Measurements from ENCODE around the gene TNS2. TPM values are rescaled to one million over a fixed set of nuclear protein-coding genes. Genes with fewer than 3 reads are reported as not detected.

TNS2 gene
- total and polyA plus RNA-seq, 2 of the 13 experiments (the other 11 are each of a cell fraction or from before 2014, with no cell fraction given) = 8.9 to 20.4 TPM

GRCh38 chr12:53062011-53062961 lies 12.4 kb downstream of the TNS2 start:
- in situ Hi-C loops (cut with HindIII; ENCODE audit: extremely low pct_ligation_motif_present, low pct_unique_long_range_greater_than_20kb) (loop anchor here (5.0 kb wide), 2 partner anchors 40 to 130 kb away; partner anchors contain the start of gene SOAT2), intact Hi-C loops (cut with micrococcal nuclease; ENCODE audit: unreplicated experiment) (no loop called here)
- ChIA-PET POLR2A (interaction anchor here (0.7 to 3.4 kb wide), 10 partner anchors 9 to 233 kb away, joined by 3 to 50 read pairs (median 6); partner anchors contain the start of genes CSAD, EIF4B, PFDN5 and SOAT2), CTCF (ENCODE audit: low intra/inter-chr PET ratio, low total read pairs) (no interaction called here)
- no TSS peak for BruUV-seq (replicated peaks)
- Histone ChIP-seq H3K9me3 (ENCODE audit: low read length) (no peaks in the 10 kb centered on the region), H3K4me1 (ENCODE audit: insufficient read depth, low read length) (peaks cover 35% of the 10 kb centered on the region), H3K4me3 (replicated peaks in 1 of 3; ENCODE audit: insufficient read depth in 1 of 3, low read depth in 2 of 3, low read length in 3 of 3) (peak overlapping the region in 1 of 3 experiments; percentile 18; a peak in 1 of 6 replicates), H3K9ac (ENCODE audit: insufficient read depth, low read depth, low read length) (no peak overlapping the region), H4K20me1 (ENCODE audit: insufficient read depth, low read length) (no peaks in the 10 kb centered on the region), H3K27me3 (ENCODE audit: control insufficient read depth in 1 of 2, insufficient read depth in 2 of 2, low read length in 2 of 2) (no peaks in the 10 kb centered on the region), H2AFZ (ENCODE audit: low read length) (no peak overlapping the region), H3K4me2 (ENCODE audit: low read depth, low read length) (peak overlapping the region; percentile 53), H3K36me3 (replicated peaks in 1 of 2; ENCODE audit: control insufficient read depth in 1 of 2, insufficient read depth in 2 of 2, low read length in 2 of 2) (peaks cover 0 to 18% of the 10 kb centered on the region in 2 experiments; a peak in 2 of 5 replicates), H3K79me2 (ENCODE audit: insufficient read depth, low read length) (no peaks in the 10 kb centered on the region), H3K27ac (ENCODE audit: extremely low read length, insufficient read depth, low read length) (peak overlapping the region; percentile 61)
- ATAC-seq (no peak), DNase-seq (ENCODE audit: low spot score) (no peak), FAIRE-seq (no peak)
- 92% methylated on average over 20 of the region's 20 CpGs for WGBS (ENCODE audit: low lambda C conversion rate)
- no peak for TF ChIP-seq TAF15 (IDR thresholded peaks at IDR 0.05; ENCODE audit: low read depth, low read length, poor library complexity, severe bottlenecking)
- TF ChIP-seq AGO2 (optimal IDR thresholded peaks at IDR 0.05; ENCODE audit: low read depth, low read length) = peak; percentile 25
- 0 out of 4 replicates have a peak, but pooled peaks of 1 of the 2 experiments have one; percentile 4 for TF ChIP-seq POLR2A (IDR thresholded peaks at IDR 0.05; ENCODE audit: insufficient read depth in 1 of 2, low read depth in 2 of 2, low read length in 2 of 2)
- TF ChIP-seq RBM39 (IDR thresholded peaks at IDR 0.05; ENCODE audit: low read depth, low read length, poor library complexity, severe bottlenecking) = peak; percentile 10
- TF ChIP-seq ZNF709 (CRISPR knock-in tag; IDR thresholded peaks at IDR 0.05) = no peak
- no peak for TF ChIP-seq ZBTB21 (CRISPR knock-in tag; IDR thresholded peaks at IDR 0.05)
- TF ChIP-seq ZNF263 (CRISPR knock-in tag; IDR thresholded peaks at IDR 0.05) = peak; percentile 65
- TF ChIP-seq ZNF670 (CRISPR knock-in tag; IDR thresholded peaks at IDR 0.05; ENCODE audit: borderline replicate concordance) = no peak
- TF ChIP-seq TAF1 (CRISPR knock-in tag; IDR thresholded peaks at IDR 0.05) = no peak
- TF ChIP-seq ZNF569 (CRISPR knock-in tag; IDR thresholded peaks at IDR 0.05; ENCODE audit: borderline replicate concordance) = no peak
- TF ChIP-seq SIN3B (IDR thresholded peaks at IDR 0.05; ENCODE audit: low read length) = no peak
- no peak for TF ChIP-seq TMF1 (CRISPR knock-in tag; IDR thresholded peaks at IDR 0.05; ENCODE audit: low read depth)

Data from HepG2 (cell line).